Neural cell (in vitro differentiated cells): ENCODE measurements around the gene JCHAIN. TPM values are rescaled to one million over a fixed set of nuclear protein-coding genes. Genes with fewer than 3 reads are reported as not detected.

Experiments used
- H2AFZ ChIP-seq: fragments of 200-600, 300-800 bp; sonication (generic), shearing (Covaris generic); 2 replicates; pipeline ENCODE4 v1.6.0; 2014; ENCODE audit warnings: low read depth, mild to moderate bottlenecking, antibody characterized with exemption, low read length, moderate library complexity
- H3F3A ChIP-seq: fragments of 200-600 bp; shearing (Covaris generic); 2 replicates; pipeline ENCODE4 v1.6.1; 2016; ENCODE audit warnings: mild to moderate bottlenecking, moderate library complexity, mixed read lengths, antibody characterized with exemption, low read length; ENCODE audit not compliant: insufficient read depth, poor library complexity, severe bottlenecking
- H3K27ac ChIP-seq: fragments of 200-600, 300-800 bp; sonication (generic), shearing (Covaris generic); 2 replicates; pipeline ENCODE4 v1.5.1; 2014; ENCODE audit warnings: mild to moderate bottlenecking, low read length, moderate library complexity
- H3K27me3 ChIP-seq: fragments of 300-800, 200-600 bp; sonication (generic), shearing (Covaris generic); 2 replicates; pipeline ENCODE4 v1.6.0; 2014; ENCODE audit warnings: mild to moderate bottlenecking, low read depth, low read length, moderate library complexity; ENCODE audit not compliant: insufficient read depth
- H3K36me3 ChIP-seq: fragments of 300-800, 200-600 bp; sonication (generic), shearing (Covaris generic); 2 replicates; pipeline ENCODE4 v1.5.1; 2014; ENCODE audit warnings: mild to moderate bottlenecking, antibody characterized with exemption, low read length, moderate library complexity; ENCODE audit not compliant: insufficient read depth
- H3K4me2 ChIP-seq: fragments of 300-800, 200-600 bp; sonication (generic), shearing (Covaris generic); 2 replicates; pipeline ENCODE4 v1.6.0; 2014; ENCODE audit warnings: mild to moderate bottlenecking, low read length
- H3K4me3 ChIP-seq: fragments of 300-800, 200-600 bp; sonication (generic), shearing (Covaris generic); 2 replicates; pipeline ENCODE4 v1.5.1; 2014; ENCODE audit warnings: mild to moderate bottlenecking, low read length, moderate library complexity
- H3K79me2 ChIP-seq: fragments of 200-600 bp; shearing (Covaris generic); replicated peaks from 2 replicates; pipeline ENCODE4 v1.6.0; 2014; ENCODE audit warnings: mild to moderate bottlenecking, low read length, moderate library complexity; ENCODE audit not compliant: insufficient read depth
- H3K9ac ChIP-seq: fragments of 300-800, 200-600 bp; sonication (generic), shearing (Covaris generic); 2 replicates; pipeline ENCODE4 v1.6.1; 2016; ENCODE audit warnings: mild to moderate bottlenecking, low read length, mixed read lengths
- H3K9me2 ChIP-seq: fragments of 200-600 bp; shearing (Covaris generic); 2 replicates; pipeline ENCODE4 v1.6.1; 2016; ENCODE audit warnings: mild to moderate bottlenecking, low read length, mixed read lengths; ENCODE audit not compliant: insufficient read depth
- H3K9me3 ChIP-seq: fragments of 200-600, 300-800 bp; sonication (generic), shearing (Covaris generic); 2 replicates; pipeline ENCODE4 v1.6.1; 2016; ENCODE audit warnings: mild to moderate bottlenecking, mixed run types, low read length, moderate library complexity, mixed read lengths
- H4K20me1 ChIP-seq: fragments of 200-600 bp; shearing (Covaris generic); 2 replicates; pipeline ENCODE4 v1.6.1; 2016; ENCODE audit warnings: mild to moderate bottlenecking, mixed run types; ENCODE audit not compliant: insufficient read depth
- CTCF ChIP-seq: fragments of 450-650 bp; IDR thresholded peaks from 2 replicates; pipeline ENCODE4 v1.5.1; 2014; ENCODE audit warnings: antibody characterized with exemption, mild to moderate bottlenecking, moderate library complexity; ENCODE audit not compliant: poor library complexity, severe bottlenecking
- EP300 ChIP-seq: fragments of 450-650 bp; conservative IDR thresholded peaks from 2 replicates; pipeline ENCODE4 v1.6.1; 2014; ENCODE audit warnings: antibody characterized with exemption, mild to moderate bottlenecking, moderate library complexity; ENCODE audit not compliant: poor library complexity, severe bottlenecking
- EZH2 ChIP-seq: fragments of 200-600, 300-800 bp; shearing (Covaris generic), sonication (generic); IDR thresholded peaks from 2 replicates; pipeline ENCODE4 v1.6.1; 2014; ENCODE audit warnings: antibody characterized with exemption, low read length, borderline replicate concordance, mild to moderate bottlenecking; ENCODE audit not compliant: insufficient read depth, poor library complexity, severe bottlenecking
- MXI1 ChIP-seq: fragments of 450-650 bp; conservative IDR thresholded peaks from 2 replicates; pipeline ENCODE4 v1.6.1; 2014; ENCODE audit warnings: antibody characterized with exemption, mild to moderate bottlenecking; ENCODE audit not compliant: poor library complexity, severe bottlenecking
- POLR2AphosphoS5 ChIP-seq: IDR thresholded peaks from 2 replicates; pipeline ENCODE4 v1.6.1; 2012
- RAD21 ChIP-seq: fragments of 450-650 bp; conservative IDR thresholded peaks from 2 replicates; pipeline ENCODE4 v1.6.1; 2014; ENCODE audit warnings: antibody characterized with exemption, mild to moderate bottlenecking, moderate library complexity
- SMC3 ChIP-seq: fragments of 450-650 bp; conservative IDR thresholded peaks from 2 replicates; pipeline ENCODE4 v1.6.1; 2014; ENCODE audit warnings: antibody characterized with exemption, mild to moderate bottlenecking, moderate library complexity; ENCODE audit not compliant: poor library complexity
- TAF1 ChIP-seq: IDR thresholded peaks from 2 replicates; pipeline ENCODE4 v1.6.1; 2012; ENCODE audit warnings: low read depth
- polyA plus RNA-seq: library from polyadenylated mRNA; depleted of rRNA; stranded (reverse); fragments of >200 nt; gene quantifications from 2 replicates; pipeline ENCODE4 v1.2.3, GENCODE V29; 2014
- TF ChIP-seq, protein P1 (sequence below): IDR thresholded peaks from 2 replicates; pipeline ENCODE4 v1.6.1; 2012; ENCODE audit warnings: borderline replicate concordance

The JCHAIN gene
- polyA plus RNA-seq, 1 donor from 2014 or later: not detected

- no peak overlapping the region for H2AFZ ChIP-seq
- no peaks in the 10 kb centered on the region for H3K9me3 ChIP-seq
- H3K36me3 ChIP-seq: no peaks in the 10 kb centered on the region
- no peak overlapping the region for H3K9ac ChIP-seq
- no peak overlapping the region for H3K27ac ChIP-seq
- H4K20me1 ChIP-seq: no peaks in the 10 kb centered on the region
- no peak overlapping the region for H3K4me2 ChIP-seq
- no peaks in the 10 kb centered on the region for H3K9me2 ChIP-seq
- no peaks in the 10 kb centered on the region for H3K27me3 ChIP-seq
- no peaks in the 10 kb centered on the region for H3F3A ChIP-seq
- TF ChIP-seq POLR2AphosphoS5 (no peak), TAF1 (no peak), SMC3 (no peak), CTCF (no peak), RAD21 (no peak), EZH2 (no peak), MXI1 (no peak), EP300 (no peak)
- TF ChIP-seq, protein P1, sequence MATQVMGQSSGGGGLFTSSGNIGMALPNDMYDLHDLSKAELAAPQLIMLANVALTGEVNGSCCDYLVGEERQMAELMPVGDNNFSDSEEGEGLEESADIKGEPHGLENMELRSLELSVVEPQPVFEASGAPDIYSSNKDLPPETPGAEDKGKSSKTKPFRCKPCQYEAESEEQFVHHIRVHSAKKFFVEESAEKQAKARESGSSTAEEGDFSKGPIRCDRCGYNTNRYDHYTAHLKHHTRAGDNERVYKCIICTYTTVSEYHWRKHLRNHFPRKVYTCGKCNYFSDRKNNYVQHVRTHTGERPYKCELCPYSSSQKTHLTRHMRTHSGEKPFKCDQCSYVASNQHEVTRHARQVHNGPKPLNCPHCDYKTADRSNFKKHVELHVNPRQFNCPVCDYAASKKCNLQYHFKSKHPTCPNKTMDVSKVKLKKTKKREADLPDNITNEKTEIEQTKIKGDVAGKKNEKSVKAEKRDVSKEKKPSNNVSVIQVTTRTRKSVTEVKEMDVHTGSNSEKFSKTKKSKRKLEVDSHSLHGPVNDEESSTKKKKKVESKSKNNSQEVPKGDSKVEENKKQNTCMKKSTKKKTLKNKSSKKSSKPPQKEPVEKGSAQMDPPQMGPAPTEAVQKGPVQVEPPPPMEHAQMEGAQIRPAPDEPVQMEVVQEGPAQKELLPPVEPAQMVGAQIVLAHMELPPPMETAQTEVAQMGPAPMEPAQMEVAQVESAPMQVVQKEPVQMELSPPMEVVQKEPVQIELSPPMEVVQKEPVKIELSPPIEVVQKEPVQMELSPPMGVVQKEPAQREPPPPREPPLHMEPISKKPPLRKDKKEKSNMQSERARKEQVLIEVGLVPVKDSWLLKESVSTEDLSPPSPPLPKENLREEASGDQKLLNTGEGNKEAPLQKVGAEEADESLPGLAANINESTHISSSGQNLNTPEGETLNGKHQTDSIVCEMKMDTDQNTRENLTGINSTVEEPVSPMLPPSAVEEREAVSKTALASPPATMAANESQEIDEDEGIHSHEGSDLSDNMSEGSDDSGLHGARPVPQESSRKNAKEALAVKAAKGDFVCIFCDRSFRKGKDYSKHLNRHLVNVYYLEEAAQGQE: no peak
- H3K79me2 ChIP-seq: peaks cover 32% of the 10 kb centered on the region
- H3K4me3 ChIP-seq: no peak overlapping the region
Measured at GRCh38 chr4:70711599-70711998, 45.3 kb upstream of the JCHAIN start.

DNA sequence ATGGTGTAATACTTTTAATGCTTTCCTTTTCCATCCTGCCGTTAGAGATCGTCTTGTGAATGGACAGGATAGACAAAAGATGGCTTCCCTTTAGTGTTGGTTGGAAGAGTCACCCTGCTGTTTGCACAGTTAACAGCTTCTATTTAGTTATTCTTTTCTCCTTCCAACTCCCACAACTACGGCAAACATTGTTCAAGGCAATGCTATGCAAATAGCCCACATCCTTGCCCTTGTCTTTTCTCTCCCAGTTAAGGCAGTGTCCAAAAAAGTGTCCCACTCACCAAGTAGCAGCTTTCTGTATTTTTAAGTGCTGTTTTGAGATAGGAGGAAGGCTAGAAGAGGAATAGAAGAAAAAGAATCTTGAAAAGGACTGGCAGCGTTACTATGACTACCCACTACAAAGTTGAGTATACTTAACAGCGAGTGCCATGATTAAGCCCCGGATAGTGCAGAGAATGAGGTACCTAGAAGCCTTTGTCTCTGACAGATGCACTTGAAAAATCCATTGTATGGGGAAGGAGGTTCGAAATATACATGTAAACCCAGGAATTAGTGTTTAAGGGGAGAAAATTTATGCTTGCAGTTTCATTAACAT is 43.4 kb upstream of the JCHAIN start:
- Histone ChIP-seq H3K79me2 (peaks cover 35% of the 10 kb centered on the region), H3K4me3 (peak overlapping the region; percentile 30), H3K4me2 (no peak overlapping the region), H3K9me2 (no peaks in the 10 kb centered on the region), H4K20me1 (no peaks in the 10 kb centered on the region), H3K9ac (no peak overlapping the region), H3K36me3 (no peaks in the 10 kb centered on the region), H3K27ac (no peak overlapping the region), H3F3A (no peaks in the 10 kb centered on the region), H3K27me3 (no peaks in the 10 kb centered on the region), H2AFZ (no peak overlapping the region), H3K9me3 (no peaks in the 10 kb centered on the region)
- TF ChIP-seq MXI1 (no peak), POLR2AphosphoS5 (no peak), EP300 (no peak), TAF1 (no peak), CTCF (no peak), SMC3 (no peak), EZH2 (no peak), RAD21 (no peak)
- TF ChIP-seq, protein P1: no peak
